ENCODE results near the gene NKIRAS2.
A peak's percentile ranks its signal among the peaks of the same experiment; 100 is the strongest.

The NKIRAS2 gene

DNA sequence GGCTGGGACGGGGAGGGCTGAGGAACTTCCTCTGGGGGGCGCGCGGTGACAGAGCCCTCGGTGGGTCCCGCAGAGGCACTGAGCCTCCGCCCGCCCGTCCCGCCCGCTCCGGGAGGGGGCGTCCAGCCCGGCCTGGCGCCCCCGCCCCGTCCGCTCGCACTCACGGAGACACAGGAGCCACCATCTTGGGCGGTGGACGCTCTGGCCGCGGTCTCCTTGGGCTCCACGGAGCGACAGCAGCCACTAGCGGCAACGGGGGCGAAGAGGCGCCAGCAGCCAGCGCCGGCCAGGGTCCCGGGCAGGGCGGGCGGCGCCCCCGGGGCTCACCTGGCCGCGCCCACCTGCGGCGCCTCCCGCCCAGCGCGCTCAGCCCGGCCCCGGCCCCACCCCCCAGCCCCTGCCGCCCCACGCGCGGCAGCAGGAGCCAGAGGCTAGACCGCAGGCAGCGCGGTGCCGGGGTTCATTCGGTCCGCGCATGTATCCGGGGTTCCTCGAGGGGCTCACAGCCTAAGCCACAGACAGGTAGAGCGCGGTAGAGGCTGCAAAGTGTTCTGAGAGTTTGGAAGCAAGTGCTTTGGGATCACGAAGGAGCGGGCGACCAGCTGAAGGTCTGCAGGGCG is 30.6 kb downstream of the NKIRAS2 start, which contains the start of gene C17orf113:
TSS of gene C17orf113 (minus strand) at position 209 of the 620 bp plus-strand sequence. CDS start 7,225 bp downstream, outside the sequence.
- Histone ChIP-seq H3K27me3 (ENCODE audit: control insufficient read depth in 1 of 2, insufficient read depth in 2 of 2, low read length in 2 of 2) (peaks cover 0 to 26% of the 10 kb centered on the region in 2 donors), H3K9ac (ENCODE audit: low read length) (no peak within 1 kb of the TSS), H3K4me3 (ENCODE audit: low read depth in 1 of 2, low read length in 2 of 2) (peak within 1 kb of the TSS; percentile 57 to 66), H3K9me3 (ENCODE audit: low read length) (no peaks in the 10 kb centered on the region), H3K27ac (ENCODE audit: low read depth, low read length) (no peak within 1 kb of the TSS), H3K4me1 (ENCODE audit: insufficient read depth, low read length) (peaks cover 8% of the 10 kb centered on the region), H3K36me3 (ENCODE audit: insufficient read depth, low read length) (no peaks in the 10 kb centered on the region)

DNA sequence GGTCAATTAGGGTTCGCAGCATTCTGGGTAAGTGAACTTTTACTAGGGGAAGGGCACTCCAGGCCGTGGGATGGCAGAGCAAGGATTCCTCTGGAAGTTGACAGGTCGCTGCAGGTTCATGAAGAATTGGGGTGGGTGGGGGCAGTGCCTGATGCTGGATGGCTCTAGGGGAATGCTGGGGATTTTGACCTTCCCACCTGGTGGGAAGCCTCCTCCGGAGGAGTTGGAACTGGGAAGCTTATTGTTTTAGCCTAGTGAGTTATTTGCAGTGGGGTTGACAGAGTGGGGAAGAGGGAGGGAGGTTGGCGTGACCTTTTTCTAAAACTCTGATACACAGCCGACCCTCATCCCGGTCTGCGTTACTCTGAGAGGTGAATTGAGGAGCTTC is 31.1 kb downstream of the NKIRAS2 start:
- Histone ChIP-seq H3K27me3 (ENCODE audit: control insufficient read depth in 1 of 2, insufficient read depth in 2 of 2, low read length in 2 of 2) (peaks cover 0 to 26% of the 10 kb centered on the region in 2 donors), H3K4me3 (ENCODE audit: low read depth in 1 of 2, low read length in 2 of 2) (peak overlapping the region; percentile 13 to 59), H3K4me1 (ENCODE audit: insufficient read depth, low read length) (peaks cover 8% of the 10 kb centered on the region), H3K9ac (ENCODE audit: low read length) (no peak overlapping the region), H3K9me3 (ENCODE audit: low read length) (no peaks in the 10 kb centered on the region), H3K36me3 (ENCODE audit: insufficient read depth, low read length) (no peaks in the 10 kb centered on the region), H3K27ac (ENCODE audit: low read depth, low read length) (no peak overlapping the region)

DNA sequence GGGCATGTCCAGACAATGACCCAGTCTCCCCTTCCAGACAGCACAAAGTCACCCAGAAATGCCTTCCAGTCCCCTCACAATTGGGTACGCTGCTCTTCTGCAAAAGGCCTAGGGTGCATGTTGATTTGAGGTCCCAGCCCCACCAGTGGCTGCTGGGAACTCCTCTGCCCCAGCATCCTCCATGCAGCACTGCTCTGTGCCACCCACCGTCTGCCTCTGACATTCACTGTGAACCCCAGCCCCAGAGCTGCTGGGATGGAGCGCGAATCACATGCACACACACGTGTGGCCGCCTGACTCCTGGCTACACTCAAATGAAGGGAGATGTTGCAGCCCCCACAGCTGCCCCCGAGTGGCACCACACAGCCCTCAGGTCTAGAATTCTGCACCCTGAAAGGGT is 31.8 kb downstream of the NKIRAS2 start:
- Histone ChIP-seq H3K9ac (ENCODE audit: low read length) (no peak overlapping the region), H3K4me3 (ENCODE audit: low read depth in 1 of 2, low read length in 2 of 2) (no peak overlapping the region), H3K27me3 (ENCODE audit: control insufficient read depth in 1 of 2, insufficient read depth in 2 of 2, low read length in 2 of 2) (peaks cover 0 to 26% of the 10 kb centered on the region in 2 donors), H3K4me1 (ENCODE audit: insufficient read depth, low read length) (peaks cover 8% of the 10 kb centered on the region), H3K36me3 (ENCODE audit: insufficient read depth, low read length) (no peaks in the 10 kb centered on the region), H3K27ac (ENCODE audit: low read depth, low read length) (no peak overlapping the region), H3K9me3 (ENCODE audit: low read length) (no peaks in the 10 kb centered on the region)

DNA sequence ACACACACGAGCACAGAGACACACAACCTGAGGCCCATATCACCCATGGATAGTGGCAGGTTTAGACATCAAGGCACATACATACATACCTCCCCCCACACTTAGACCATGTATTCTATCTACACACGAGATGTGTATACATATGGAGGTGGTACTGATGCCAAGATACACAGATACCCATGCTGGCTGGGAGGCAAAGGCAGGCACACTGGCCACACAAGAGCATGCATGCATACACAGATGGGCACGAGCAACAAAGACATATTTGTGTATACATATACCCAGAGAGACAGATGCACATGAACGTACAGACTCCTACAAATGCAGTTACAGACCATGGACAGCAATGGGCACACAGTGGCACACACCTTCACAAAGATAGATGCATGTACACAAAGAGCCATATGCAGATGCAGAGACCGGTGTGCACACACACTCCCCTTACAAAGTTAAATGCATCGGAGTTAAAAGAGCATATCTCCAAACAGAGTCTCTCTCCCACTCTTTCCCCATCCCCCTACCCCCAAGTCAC is 32.5 kb downstream of the NKIRAS2 start:
- Histone ChIP-seq H3K27me3 (ENCODE audit: control insufficient read depth in 1 of 2, insufficient read depth in 2 of 2, low read length in 2 of 2) (peaks cover 0 to 26% of the 10 kb centered on the region in 2 donors), H3K9ac (ENCODE audit: low read length) (no peak overlapping the region), H3K36me3 (ENCODE audit: insufficient read depth, low read length) (no peaks in the 10 kb centered on the region), H3K4me3 (ENCODE audit: low read depth in 1 of 2, low read length in 2 of 2) (no peak overlapping the region), H3K27ac (ENCODE audit: low read depth, low read length) (no peak overlapping the region), H3K4me1 (ENCODE audit: insufficient read depth, low read length) (peaks cover 8% of the 10 kb centered on the region), H3K9me3 (ENCODE audit: low read length) (no peaks in the 10 kb centered on the region)

DNA sequence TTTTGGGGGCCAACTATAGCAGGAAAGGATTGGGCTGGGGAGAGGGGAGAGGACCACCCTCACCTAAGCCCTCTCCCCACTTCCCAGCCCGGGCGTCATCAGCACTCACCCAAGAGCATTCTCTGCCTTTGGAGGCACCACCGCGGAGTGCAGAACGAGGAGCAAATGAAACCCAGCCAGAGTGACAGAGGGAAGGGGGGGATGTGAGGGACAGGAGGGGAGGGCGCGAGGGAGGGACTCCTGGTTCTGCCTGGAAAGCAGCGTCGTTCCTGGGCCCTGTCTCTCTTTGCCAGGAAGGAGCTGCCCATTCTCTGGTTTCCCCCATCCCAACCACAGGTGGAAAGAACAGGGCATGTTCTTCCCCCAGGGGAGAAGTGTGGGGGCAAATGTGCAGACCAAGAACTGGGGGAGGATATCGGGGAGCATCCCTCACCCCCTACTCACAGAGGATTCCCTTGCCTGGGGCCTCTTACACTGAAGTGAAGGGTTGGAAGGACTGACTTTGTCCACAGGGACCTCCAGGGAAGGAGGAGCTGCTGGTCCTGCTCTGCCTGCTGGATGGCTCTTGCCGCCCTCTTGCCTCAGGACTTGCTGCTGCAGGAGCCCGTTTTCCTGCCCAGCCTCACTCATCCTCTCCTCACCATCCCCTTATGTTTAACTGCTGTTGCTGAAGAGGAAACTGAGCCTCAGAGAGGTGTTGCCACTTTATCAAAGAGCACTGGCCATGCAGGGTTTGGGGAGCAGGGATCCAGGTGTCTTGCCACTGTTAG is 34.0 kb downstream of the NKIRAS2 start:
- peaks cover 8% of the 10 kb centered on the region for H3K4me1 ChIP-seq (ENCODE audit: insufficient read depth, low read length)
- no peak overlapping the region for H3K9ac ChIP-seq (ENCODE audit: low read length)
- H3K36me3 ChIP-seq (ENCODE audit: insufficient read depth, low read length): no peaks in the 10 kb centered on the region
- H3K4me3 ChIP-seq (ENCODE audit: low read depth in 1 of 2, low read length in 2 of 2): no peak overlapping the region
- H3K9me3 ChIP-seq (ENCODE audit: low read length): no peaks in the 10 kb centered on the region
- H3K27me3 ChIP-seq (ENCODE audit: control insufficient read depth in 1 of 2, insufficient read depth in 2 of 2, low read length in 2 of 2): peaks cover 0 to 26% of the 10 kb centered on the region in 2 donors
- H3K27ac ChIP-seq (ENCODE audit: low read depth, low read length): no peak overlapping the region

DNA sequence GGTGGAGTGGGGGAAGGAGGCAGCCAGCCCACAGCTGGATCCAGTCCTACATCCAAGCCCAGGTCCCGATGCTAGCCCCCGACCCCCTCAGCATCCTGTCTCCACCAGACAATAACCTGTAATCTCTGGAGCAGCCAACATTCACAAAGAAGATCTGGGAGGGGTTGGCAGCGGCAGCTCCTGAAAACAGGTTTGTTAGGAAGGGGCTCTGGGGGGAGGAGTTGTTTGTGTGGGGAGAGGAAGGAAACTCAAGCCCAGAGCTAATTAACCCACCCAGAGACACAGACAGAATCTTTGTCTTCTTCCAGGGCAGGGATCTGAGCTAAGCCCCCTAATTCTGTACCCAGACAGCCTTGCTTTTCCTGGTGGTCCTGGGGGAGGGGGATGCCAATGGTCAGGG is 35.1 kb downstream of the NKIRAS2 start:
- H3K9me3 ChIP-seq (ENCODE audit: low read length): no peaks in the 10 kb centered on the region
- H3K4me3 ChIP-seq (ENCODE audit: low read depth in 1 of 2, low read length in 2 of 2): no peak overlapping the region
- H3K9ac ChIP-seq (ENCODE audit: low read length): no peak overlapping the region
- H3K4me1 ChIP-seq (ENCODE audit: insufficient read depth, low read length): peaks cover 4% of the 10 kb centered on the region
- H3K36me3 ChIP-seq (ENCODE audit: insufficient read depth, low read length): no peaks in the 10 kb centered on the region
- H3K27ac ChIP-seq (ENCODE audit: low read depth, low read length): no peak overlapping the region
- H3K27me3 ChIP-seq (ENCODE audit: control insufficient read depth in 1 of 2, insufficient read depth in 2 of 2, low read length in 2 of 2): peaks cover 0 to 30% of the 10 kb centered on the region in 2 donors

DNA sequence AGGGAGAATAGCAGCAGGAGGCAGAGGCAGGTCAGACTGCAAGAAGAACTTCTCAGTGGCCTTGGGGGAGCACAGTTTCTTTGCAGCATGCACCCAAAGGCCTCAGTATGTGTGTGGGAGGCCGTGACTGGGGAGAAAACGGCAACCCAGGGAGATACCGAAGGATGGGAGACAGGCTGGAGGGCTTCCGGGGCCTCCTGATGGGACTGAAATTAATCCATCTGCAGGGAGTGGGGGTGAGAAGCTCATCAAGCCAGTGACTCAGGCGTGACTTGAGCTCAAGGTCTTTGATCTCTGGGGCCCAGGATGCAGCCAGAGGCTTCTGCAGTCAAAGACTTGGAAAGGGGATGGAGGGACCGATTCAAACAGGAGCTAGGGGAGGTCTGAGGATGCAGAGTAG is 35.6 kb downstream of the NKIRAS2 start:
- no peak overlapping the region for H3K27ac ChIP-seq (ENCODE audit: low read depth, low read length)
- H3K4me3 ChIP-seq (ENCODE audit: low read depth in 1 of 2, low read length in 2 of 2): no peak overlapping the region
- H3K27me3 ChIP-seq (ENCODE audit: control insufficient read depth in 1 of 2, insufficient read depth in 2 of 2, low read length in 2 of 2): peaks cover 0 to 30% of the 10 kb centered on the region in 2 donors
- H3K9ac ChIP-seq (ENCODE audit: low read length): no peak overlapping the region
- peaks cover 4% of the 10 kb centered on the region for H3K4me1 ChIP-seq (ENCODE audit: insufficient read depth, low read length)
- H3K36me3 ChIP-seq (ENCODE audit: insufficient read depth, low read length): no peaks in the 10 kb centered on the region
- H3K9me3 ChIP-seq (ENCODE audit: low read length): no peaks in the 10 kb centered on the region

DNA sequence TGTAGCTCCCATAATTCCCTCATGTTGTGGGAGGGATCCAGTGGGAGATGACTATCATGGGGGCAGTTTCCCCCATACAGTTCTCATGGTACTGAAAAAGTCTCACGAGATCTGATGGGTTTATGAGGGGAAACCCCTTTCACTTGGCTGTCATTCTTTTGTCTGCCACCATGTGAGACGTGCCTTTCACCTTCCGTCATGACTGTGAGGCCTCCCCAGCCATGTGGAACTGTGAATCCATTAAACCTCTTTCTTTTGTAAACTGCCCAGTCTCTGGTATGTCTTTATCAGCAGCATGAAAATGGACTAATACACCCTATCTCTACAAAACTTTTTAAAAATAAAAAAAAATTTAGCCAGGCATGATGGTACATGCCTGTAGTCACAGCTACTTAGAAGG is 36.7 kb downstream of the NKIRAS2 start:
- H3K27me3 ChIP-seq (ENCODE audit: control insufficient read depth in 1 of 2, insufficient read depth in 2 of 2, low read length in 2 of 2): peaks cover 0 to 30% of the 10 kb centered on the region in 2 donors
- no peak overlapping the region for H3K27ac ChIP-seq (ENCODE audit: low read depth, low read length)
- H3K4me1 ChIP-seq (ENCODE audit: insufficient read depth, low read length): no peaks in the 10 kb centered on the region

DNA sequence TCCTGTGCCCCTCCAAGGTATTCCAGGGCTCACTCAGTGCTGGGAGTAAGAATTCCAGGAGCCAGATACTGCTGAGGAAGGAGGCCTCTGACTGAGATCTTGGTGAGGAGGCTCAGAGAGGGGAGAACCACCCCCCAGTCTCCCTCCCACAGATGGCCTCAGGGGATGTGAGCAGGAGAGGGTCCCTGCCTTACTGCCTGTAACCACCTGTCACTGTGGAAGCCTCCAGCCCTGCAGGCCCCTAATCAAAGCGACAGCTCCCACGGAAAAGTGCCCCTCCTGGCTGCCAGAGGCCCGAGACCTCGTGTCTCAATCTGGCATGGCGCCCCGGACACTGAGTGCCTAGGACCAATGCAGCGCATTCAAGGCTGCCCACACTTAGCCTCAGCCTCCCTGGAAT is 38.2 kb downstream of the NKIRAS2 start:
- Histone ChIP-seq H3K4me1 (ENCODE audit: insufficient read depth, low read length) (no peaks in the 10 kb centered on the region), H3K4me3 (ENCODE audit: low read depth in 1 of 2, low read length in 2 of 2) (no peak overlapping the region), H3K9ac (ENCODE audit: low read length) (no peak overlapping the region), H3K27ac (ENCODE audit: low read depth, low read length) (no peak overlapping the region), H3K27me3 (ENCODE audit: control insufficient read depth in 1 of 2, insufficient read depth in 2 of 2, low read length in 2 of 2) (peaks cover 0 to 24% of the 10 kb centered on the region in 2 donors), H3K9me3 (ENCODE audit: low read length) (no peaks in the 10 kb centered on the region), H3K36me3 (ENCODE audit: insufficient read depth, low read length) (no peaks in the 10 kb centered on the region)

More for the DNA sequence above, 36.7 kb downstream of the NKIRAS2 start:
- Histone ChIP-seq H3K4me3 (ENCODE audit: low read depth in 1 of 2, low read length in 2 of 2) (no peak overlapping the region), H3K36me3 (ENCODE audit: insufficient read depth, low read length) (no peaks in the 10 kb centered on the region), H3K9me3 (ENCODE audit: low read length) (no peaks in the 10 kb centered on the region), H3K9ac (ENCODE audit: low read length) (no peak overlapping the region)

DNA sequence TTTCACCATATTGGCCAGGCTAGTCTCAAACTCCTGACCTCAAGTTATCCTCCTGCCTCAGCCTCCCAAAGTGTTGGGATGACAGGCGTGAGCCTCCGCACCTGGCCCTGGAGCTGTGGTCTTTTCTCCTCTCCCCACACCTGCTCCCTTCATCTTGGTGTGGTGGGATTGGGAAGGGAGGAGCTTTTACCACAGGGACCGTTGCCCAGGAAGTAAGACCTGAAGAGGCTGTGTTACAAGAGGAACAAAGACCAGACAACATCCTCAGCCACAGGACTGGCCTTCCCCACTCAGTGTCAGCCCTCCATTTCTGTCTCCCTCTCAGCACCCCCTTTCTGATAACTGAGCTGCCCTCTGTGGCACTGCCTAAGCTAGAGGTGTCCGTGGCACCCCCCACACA is 39.9 kb downstream of the NKIRAS2 start:
- no peaks in the 10 kb centered on the region for H3K36me3 ChIP-seq (ENCODE audit: insufficient read depth, low read length)
- no peak overlapping the region for H3K9ac ChIP-seq (ENCODE audit: low read length)
- no peaks in the 10 kb centered on the region for H3K4me1 ChIP-seq (ENCODE audit: insufficient read depth, low read length)
- H3K27me3 ChIP-seq (ENCODE audit: control insufficient read depth in 1 of 2, insufficient read depth in 2 of 2, low read length in 2 of 2): peaks cover 0 to 11% of the 10 kb centered on the region in 2 donors
- no peak overlapping the region for H3K27ac ChIP-seq (ENCODE audit: low read depth, low read length)
- no peaks in the 10 kb centered on the region for H3K9me3 ChIP-seq (ENCODE audit: low read length)
- H3K4me3 ChIP-seq (ENCODE audit: low read depth in 1 of 2, low read length in 2 of 2): no peak overlapping the region

DNA sequence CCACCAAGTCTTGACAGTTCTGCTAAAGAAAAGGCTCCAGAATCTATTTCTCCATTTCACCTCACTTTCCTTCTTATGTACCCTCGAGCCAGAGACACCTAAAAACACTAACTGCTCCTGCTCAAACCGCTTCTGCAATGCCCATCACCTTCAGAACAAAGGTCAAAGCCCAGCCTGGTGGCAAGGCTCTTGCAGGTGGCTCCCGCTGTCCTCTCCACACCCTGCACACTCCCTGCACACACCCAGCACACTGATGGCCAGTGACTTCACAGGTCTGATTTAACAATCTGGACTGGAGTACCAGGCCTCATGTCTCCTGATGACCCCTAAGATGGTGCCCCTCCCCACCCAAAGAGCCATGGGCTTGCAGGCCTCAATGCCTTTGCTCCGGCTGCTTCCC is 40.3 kb downstream of the NKIRAS2 start:
- Histone ChIP-seq H3K9ac (ENCODE audit: low read length) (no peak overlapping the region), H3K36me3 (ENCODE audit: insufficient read depth, low read length) (no peaks in the 10 kb centered on the region), H3K9me3 (ENCODE audit: low read length) (no peaks in the 10 kb centered on the region), H3K4me3 (ENCODE audit: low read depth in 1 of 2, low read length in 2 of 2) (no peak overlapping the region), H3K4me1 (ENCODE audit: insufficient read depth, low read length) (no peaks in the 10 kb centered on the region), H3K27ac (ENCODE audit: low read depth, low read length) (no peak overlapping the region), H3K27me3 (ENCODE audit: control insufficient read depth in 1 of 2, insufficient read depth in 2 of 2, low read length in 2 of 2) (peaks cover 0 to 7% of the 10 kb centered on the region in 2 donors)

Data from muscle layer of colon (tissue), 2 donors.